ENCODE measurements around the gene KIF9.
"Not testable (repeated sequence)": the region's sequence is repeated elsewhere in the genome, so short reads cannot be mapped to it uniquely, and the experiment has no call there.

The KIF9 gene

GRCh38 chr3:47247131-47248064, 35.2 kb downstream of the KIF9 start:
- no peak for DNase-seq

- DNase-seq = no peak
These were observed 37.3 kb downstream of the KIF9 start for GRCh38 chr3:47245271-47245670.

GRCh38 chr3:47244531-47245100, 38.0 kb downstream of the KIF9 start:
- no peak for DNase-seq

GRCh38 chr3:47243419-47244147, 39.0 kb downstream of the KIF9 start:
- DNase-seq = no peak

- DNase-seq = no peak
These were observed 42.7 kb downstream of the KIF9 start for GRCh38 chr3:47239929-47240328.

- DNase-seq = no peak
These were observed 44.6 kb downstream of the KIF9 start for GRCh38 chr3:47238017-47238416.

- DNase-seq = no peak
These were observed 54.5 kb downstream of the KIF9 start for GRCh38 chr3:47228088-47228487.

GRCh38 chr3:47227678-47228077, 54.9 kb downstream of the KIF9 start:
- no peak for DNase-seq

- DNase-seq = no peak
These were observed 57.2 kb downstream of the KIF9 start for GRCh38 chr3:47225310-47225906.

GRCh38 chr3:47223755-47224154, 58.8 kb downstream of the KIF9 start:
- DNase-seq = no peak

- no peak for DNase-seq
These were observed 60.8 kb downstream of the KIF9 start for GRCh38 chr3:47221798-47222197.

- no peak for DNase-seq
These were observed 71.7 kb downstream of the KIF9 start for GRCh38 chr3:47210863-47211405.

GRCh38 chr3:47206022-47206421, 76.6 kb downstream of the KIF9 start:
- not testable (repeated sequence) for DNase-seq

- no peak for DNase-seq
These were observed 77.7 kb downstream of the KIF9 start for GRCh38 chr3:47204875-47205274.

- DNase-seq = no peak
These were observed 80.1 kb downstream of the KIF9 start for GRCh38 chr3:47202542-47202941.

GRCh38 chr3:47197287-47197686, 85.3 kb downstream of the KIF9 start:
- no peak for DNase-seq

- no peak for DNase-seq
These were observed 87.6 kb downstream of the KIF9 start for GRCh38 chr3:47194994-47195393.

- no peak for DNase-seq
These were observed 88.4 kb downstream of the KIF9 start for GRCh38 chr3:47193871-47194859.

- DNase-seq = no peak
These were observed 96.3 kb downstream of the KIF9 start for GRCh38 chr3:47186285-47186684.

GRCh38 chr3:47181685-47182084, 100.9 kb downstream of the KIF9 start:
- not testable (repeated sequence) for DNase-seq

GRCh38 chr3:47180011-47180410, 102.6 kb downstream of the KIF9 start:
- not testable (repeated sequence) for DNase-seq

Data from activated CD4-positive, CD25-positive, alpha-beta regulatory T cell (primary cell).